ENCODE measurements around the gene ANKFY1.

The ANKFY1 gene

DNA sequence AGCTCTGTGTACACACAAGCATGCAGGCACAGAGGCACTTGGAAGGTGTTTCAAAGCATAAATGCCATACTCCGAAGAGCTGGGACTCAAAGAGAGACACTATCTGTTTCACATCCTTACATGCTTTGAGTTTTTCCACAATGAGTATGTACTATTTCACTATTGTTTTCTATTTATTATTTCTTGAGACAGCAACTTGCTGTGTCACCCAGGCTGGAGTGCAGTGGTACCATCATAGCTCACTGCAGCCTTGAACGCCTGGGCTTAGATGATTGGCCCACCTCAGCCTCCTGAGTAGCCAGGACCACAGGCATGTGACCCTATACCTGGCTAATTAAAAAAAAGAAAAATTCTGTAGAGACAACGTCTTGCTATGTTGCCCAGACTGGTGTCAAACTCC is 89.2 kb downstream of the ANKFY1 start (continued):
- no peak for TF ChIP-seq PPARA (CRISPR knock-in tag; IDR thresholded peaks at IDR 0.05; ENCODE audit: borderline replicate concordance)

DNA sequence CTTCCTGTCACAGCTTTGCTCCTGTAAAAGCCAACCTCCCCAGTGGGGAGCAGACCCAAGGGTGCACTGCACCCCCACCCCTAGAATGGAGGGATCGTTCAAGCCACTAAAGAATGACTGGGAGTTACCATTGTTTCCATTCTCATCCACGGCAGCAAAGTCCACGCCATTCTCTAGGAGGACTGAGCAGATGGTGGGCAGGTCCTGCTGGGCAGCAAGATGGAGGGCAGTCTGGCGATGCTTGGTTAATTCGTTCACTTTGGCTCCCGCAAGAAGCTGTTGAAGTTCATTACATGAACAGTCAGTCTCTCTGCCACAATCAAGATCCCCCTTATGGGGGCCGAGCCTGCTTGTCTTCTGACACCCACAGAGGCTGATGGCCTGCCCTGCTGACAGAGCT is 90.0 kb downstream of the ANKFY1 start:
- TF ChIP-seq ESRRG (CRISPR knock-in tag; IDR thresholded peaks at IDR 0.05), result no peak
- TF ChIP-seq TOX (CRISPR knock-in tag; IDR thresholded peaks at IDR 0.05; ENCODE audit: borderline replicate concordance), result no peak
- TF ChIP-seq, protein P1, sequence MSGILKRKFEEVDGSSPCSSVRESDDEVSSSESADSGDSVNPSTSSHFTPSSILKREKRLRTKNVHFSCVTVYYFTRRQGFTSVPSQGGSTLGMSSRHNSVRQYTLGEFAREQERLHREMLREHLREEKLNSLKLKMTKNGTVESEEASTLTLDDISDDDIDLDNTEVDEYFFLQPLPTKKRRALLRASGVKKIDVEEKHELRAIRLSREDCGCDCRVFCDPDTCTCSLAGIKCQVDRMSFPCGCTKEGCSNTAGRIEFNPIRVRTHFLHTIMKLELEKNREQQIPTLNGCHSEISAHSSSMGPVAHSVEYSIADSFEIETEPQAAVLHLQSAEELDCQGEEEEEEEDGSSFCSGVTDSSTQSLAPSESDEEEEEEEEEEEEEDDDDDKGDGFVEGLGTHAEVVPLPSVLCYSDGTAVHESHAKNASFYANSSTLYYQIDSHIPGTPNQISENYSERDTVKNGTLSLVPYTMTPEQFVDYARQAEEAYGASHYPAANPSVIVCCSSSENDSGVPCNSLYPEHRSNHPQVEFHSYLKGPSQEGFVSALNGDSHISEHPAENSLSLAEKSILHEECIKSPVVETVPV (CRISPR knock-in tag; IDR thresholded peaks at IDR 0.05), result no peak
- no peak for TF ChIP-seq SNAI2 (CRISPR knock-in tag; IDR thresholded peaks at IDR 0.05)

DNA sequence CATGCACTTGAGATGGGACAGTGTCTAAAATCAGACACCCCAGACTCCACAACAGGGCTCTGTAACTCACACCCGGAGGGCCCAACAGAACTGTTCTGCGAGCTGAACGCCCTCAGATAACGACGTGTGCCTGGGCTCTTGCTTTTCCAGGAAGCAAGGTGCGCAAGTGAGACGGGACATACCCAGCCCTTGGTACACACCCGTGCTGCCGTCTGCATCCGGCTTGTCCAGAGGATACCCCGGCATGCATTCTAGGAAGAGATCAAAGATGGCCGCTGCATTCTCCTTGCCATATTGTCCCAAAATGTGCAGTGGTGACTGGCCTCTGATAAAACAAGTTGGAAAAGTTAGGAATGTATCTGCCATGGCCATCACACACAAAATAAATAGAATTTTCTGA is 91.4 kb downstream of the ANKFY1 start:
- no peak for TF ChIP-seq ZNF565 (CRISPR knock-in tag; conservative IDR thresholded peaks at IDR 0.05; ENCODE audit: low read depth)
- TF ChIP-seq CSDC2 (CRISPR knock-in tag; IDR thresholded peaks at IDR 0.05), result no peak
- no peak for TF ChIP-seq ZFP3 (CRISPR knock-in tag; IDR thresholded peaks at IDR 0.05)
- no peak for TF ChIP-seq GLIS3 (CRISPR knock-in tag; IDR thresholded peaks at IDR 0.05)
- TF ChIP-seq ESRRG (CRISPR knock-in tag; IDR thresholded peaks at IDR 0.05), result no peak
- no peak for TF ChIP-seq OSR1 (CRISPR knock-in tag; IDR thresholded peaks at IDR 0.05)
- TF ChIP-seq, protein P2, sequence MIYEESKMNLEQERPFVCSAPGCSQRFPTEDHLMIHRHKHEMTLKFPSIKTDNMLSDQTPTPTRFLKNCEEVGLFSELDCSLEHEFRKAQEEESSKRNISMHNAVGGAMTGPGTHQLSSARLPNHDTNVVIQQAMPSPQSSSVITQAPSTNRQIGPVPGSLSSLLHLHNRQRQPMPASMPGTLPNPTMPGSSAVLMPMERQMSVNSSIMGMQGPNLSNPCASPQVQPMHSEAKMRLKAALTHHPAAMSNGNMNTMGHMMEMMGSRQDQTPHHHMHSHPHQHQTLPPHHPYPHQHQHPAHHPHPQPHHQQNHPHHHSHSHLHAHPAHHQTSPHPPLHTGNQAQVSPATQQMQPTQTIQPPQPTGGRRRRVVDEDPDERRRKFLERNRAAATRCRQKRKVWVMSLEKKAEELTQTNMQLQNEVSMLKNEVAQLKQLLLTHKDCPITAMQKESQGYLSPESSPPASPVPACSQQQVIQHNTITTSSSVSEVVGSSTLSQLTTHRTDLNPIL (CRISPR knock-in tag; IDR thresholded peaks at IDR 0.05; ENCODE audit: low read depth), result no peak
- no peak for TF ChIP-seq ZC3H10 (CRISPR knock-in tag; IDR thresholded peaks at IDR 0.05)
- TF ChIP-seq, protein P3, sequence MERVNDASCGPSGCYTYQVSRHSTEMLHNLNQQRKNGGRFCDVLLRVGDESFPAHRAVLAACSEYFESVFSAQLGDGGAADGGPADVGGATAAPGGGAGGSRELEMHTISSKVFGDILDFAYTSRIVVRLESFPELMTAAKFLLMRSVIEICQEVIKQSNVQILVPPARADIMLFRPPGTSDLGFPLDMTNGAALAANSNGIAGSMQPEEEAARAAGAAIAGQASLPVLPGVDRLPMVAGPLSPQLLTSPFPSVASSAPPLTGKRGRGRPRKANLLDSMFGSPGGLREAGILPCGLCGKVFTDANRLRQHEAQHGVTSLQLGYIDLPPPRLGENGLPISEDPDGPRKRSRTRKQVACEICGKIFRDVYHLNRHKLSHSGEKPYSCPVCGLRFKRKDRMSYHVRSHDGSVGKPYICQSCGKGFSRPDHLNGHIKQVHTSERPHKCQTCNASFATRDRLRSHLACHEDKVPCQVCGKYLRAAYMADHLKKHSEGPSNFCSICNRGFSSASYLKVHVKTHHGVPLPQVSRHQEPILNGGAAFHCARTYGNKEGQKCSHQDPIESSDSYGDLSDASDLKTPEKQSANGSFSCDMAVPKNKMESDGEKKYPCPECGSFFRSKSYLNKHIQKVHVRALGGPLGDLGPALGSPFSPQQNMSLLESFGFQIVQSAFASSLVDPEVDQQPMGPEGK (CRISPR knock-in tag; IDR thresholded peaks at IDR 0.05; ENCODE audit: borderline replicate concordance), result no peak
- no peak for TF ChIP-seq BACH2 (CRISPR knock-in tag; IDR thresholded peaks at IDR 0.05; ENCODE audit: borderline replicate concordance)
- no peak for TF ChIP-seq ZFP30 (CRISPR knock-in tag; IDR thresholded peaks at IDR 0.05)
- TF ChIP-seq ARNTL (CRISPR knock-in tag; IDR thresholded peaks at IDR 0.05; ENCODE audit: borderline replicate concordance, low read depth), result no peak
- TF ChIP-seq PPARA (CRISPR knock-in tag; IDR thresholded peaks at IDR 0.05; ENCODE audit: borderline replicate concordance), result no peak
- TF ChIP-seq ZNF8 (CRISPR knock-in tag; IDR thresholded peaks at IDR 0.05), result no peak
- ATAC-seq, result no peak

More for the DNA sequence above, 90.0 kb downstream of the ANKFY1 start:
- no peak for ATAC-seq

DNA sequence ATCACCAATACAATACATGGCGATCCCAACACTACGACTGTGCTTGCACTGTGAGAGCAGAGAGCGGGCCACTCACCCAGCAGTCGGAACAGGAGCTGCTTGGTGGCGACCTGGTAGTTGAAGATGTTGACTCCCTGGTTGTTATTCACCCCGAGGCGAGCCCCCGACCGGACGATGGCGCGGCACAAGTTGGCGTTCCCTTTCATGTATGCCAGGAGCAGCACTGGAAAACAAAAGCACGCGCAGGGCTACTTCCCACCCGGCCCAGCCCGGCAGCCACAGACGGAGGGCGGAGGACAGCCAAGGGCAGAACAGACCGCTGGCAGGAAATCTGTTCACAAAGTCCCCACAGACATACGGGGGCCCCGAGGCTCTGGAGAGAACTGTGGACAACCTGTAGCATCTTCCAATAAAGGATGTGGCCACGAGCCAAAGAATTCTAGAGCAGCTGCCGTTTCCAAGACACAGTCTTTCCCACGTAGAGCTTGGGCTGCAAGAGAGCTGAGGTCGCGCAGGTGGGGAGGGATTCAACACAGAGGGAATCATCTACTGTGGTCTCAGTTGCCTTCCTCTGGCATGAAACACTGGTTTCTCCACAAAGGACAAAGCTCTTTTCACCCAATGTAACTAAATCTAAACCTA is 93.0 kb downstream of the ANKFY1 start:
- ATAC-seq, result no peak
- TF ChIP-seq TCF4 (CRISPR knock-in tag; IDR thresholded peaks at IDR 0.05; ENCODE audit: borderline replicate concordance) (no peak), RARB (CRISPR knock-in tag; IDR thresholded peaks at IDR 0.05) (no peak), ISL1 (CRISPR knock-in tag; IDR thresholded peaks at IDR 0.05) (no peak), ZNF8 (CRISPR knock-in tag; IDR thresholded peaks at IDR 0.05) (no peak), CSDC2 (CRISPR knock-in tag; IDR thresholded peaks at IDR 0.05) (no peak), SNAI2 (CRISPR knock-in tag; IDR thresholded peaks at IDR 0.05) (no peak), OSR1 (CRISPR knock-in tag; IDR thresholded peaks at IDR 0.05) (no peak), ZC3H10 (CRISPR knock-in tag; IDR thresholded peaks at IDR 0.05) (no peak), ESRRG (CRISPR knock-in tag; IDR thresholded peaks at IDR 0.05) (no peak), PPARA (CRISPR knock-in tag; IDR thresholded peaks at IDR 0.05; ENCODE audit: borderline replicate concordance) (no peak)
- TF ChIP-seq, protein P2 (CRISPR knock-in tag; IDR thresholded peaks at IDR 0.05; ENCODE audit: low read depth), result no peak
- TF ChIP-seq, protein P4, sequence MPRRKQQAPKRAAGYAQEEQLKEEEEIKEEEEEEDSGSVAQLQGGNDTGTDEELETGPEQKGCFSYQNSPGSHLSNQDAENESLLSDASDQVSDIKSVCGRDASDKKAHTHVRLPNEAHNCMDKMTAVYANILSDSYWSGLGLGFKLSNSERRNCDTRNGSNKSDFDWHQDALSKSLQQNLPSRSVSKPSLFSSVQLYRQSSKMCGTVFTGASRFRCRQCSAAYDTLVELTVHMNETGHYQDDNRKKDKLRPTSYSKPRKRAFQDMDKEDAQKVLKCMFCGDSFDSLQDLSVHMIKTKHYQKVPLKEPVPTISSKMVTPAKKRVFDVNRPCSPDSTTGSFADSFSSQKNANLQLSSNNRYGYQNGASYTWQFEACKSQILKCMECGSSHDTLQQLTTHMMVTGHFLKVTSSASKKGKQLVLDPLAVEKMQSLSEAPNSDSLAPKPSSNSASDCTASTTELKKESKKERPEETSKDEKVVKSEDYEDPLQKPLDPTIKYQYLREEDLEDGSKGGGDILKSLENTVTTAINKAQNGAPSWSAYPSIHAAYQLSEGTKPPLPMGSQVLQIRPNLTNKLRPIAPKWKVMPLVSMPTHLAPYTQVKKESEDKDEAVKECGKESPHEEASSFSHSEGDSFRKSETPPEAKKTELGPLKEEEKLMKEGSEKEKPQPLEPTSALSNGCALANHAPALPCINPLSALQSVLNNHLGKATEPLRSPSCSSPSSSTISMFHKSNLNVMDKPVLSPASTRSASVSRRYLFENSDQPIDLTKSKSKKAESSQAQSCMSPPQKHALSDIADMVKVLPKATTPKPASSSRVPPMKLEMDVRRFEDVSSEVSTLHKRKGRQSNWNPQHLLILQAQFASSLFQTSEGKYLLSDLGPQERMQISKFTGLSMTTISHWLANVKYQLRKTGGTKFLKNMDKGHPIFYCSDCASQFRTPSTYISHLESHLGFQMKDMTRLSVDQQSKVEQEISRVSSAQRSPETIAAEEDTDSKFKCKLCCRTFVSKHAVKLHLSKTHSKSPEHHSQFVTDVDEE (CRISPR knock-in tag; IDR thresholded peaks at IDR 0.05), result no peak
- TF ChIP-seq, protein P5, sequence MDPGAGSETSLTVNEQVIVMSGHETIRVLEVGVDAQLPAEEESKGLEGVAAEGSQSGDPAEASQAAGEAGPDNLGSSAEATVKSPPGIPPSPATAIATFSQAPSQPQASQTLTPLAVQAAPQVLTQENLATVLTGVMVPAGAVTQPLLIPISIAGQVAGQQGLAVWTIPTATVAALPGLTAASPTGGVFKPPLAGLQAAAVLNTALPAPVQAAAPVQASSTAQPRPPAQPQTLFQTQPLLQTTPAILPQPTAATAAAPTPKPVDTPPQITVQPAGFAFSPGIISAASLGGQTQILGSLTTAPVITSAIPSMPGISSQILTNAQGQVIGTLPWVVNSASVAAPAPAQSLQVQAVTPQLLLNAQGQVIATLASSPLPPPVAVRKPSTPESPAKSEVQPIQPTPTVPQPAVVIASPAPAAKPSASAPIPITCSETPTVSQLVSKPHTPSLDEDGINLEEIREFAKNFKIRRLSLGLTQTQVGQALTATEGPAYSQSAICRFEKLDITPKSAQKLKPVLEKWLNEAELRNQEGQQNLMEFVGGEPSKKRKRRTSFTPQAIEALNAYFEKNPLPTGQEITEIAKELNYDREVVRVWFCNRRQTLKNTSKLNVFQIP (CRISPR knock-in tag; IDR thresholded peaks at IDR 0.05; ENCODE audit: borderline replicate concordance, low read depth), result no peak

All from SK-N-SH treated with all-trans-retinoic acid at 6 μM for 48 hours (cell line).